ENCODE measurements around the gene ZMYND11. TPM values are rescaled to one million over a fixed set of nuclear protein-coding genes. Genes with fewer than 3 reads are reported as not detected.

The ZMYND11 gene
- total and polyA plus RNA-seq, 2 experiments from 2014 or later = 31.5 to 70.2 TPM

GRCh38 chr10:241451-241850 lies 106.2 kb downstream of the ZMYND11 start:
- no peak for DNase-seq (ENCODE audit: low spot score)
- Histone ChIP-seq H3K4me1 (ENCODE audit: insufficient read depth) (no peaks in the 10 kb centered on the region), H3K79me2 (no peaks in the 10 kb centered on the region), H2AFZ (no peak overlapping the region), H3K36me3 (replicated peaks; ENCODE audit: insufficient read depth, low read depth) (no peaks in the 10 kb centered on the region), H3K4me3 (no peak overlapping the region), H3K27me3 (no peaks in the 10 kb centered on the region), H4K20me1 (ENCODE audit: insufficient read depth, poor library complexity, severe bottlenecking) (no peaks in the 10 kb centered on the region), H3K27ac (no peak overlapping the region), H3K9me3 (ENCODE audit: low read depth) (no peaks in the 10 kb centered on the region), H3K4me2 (no peak overlapping the region), H3K9me2 (replicated peaks; ENCODE audit: insufficient read depth) (no peaks in the 10 kb centered on the region)
- WGBS (ENCODE audit: low lambda C conversion rate, missing lambda C conversion rate) = 93% methylated on average over 6 of the region's 6 CpGs
- TF ChIP-seq CTCF (IDR thresholded peaks at IDR 0.05; ENCODE audit: poor library complexity) (no peak), EZH2 (IDR thresholded peaks at IDR 0.05; ENCODE audit: borderline replicate concordance) (no peak), EZH2phosphoT487 (IDR thresholded peaks at IDR 0.05; ENCODE audit: low read depth, severe bottlenecking, unreplicated experiment) (no peak)

- no peaks in the 10 kb centered on the region for H3K4me1 ChIP-seq (ENCODE audit: insufficient read depth)
- H2AFZ ChIP-seq = no peak overlapping the region
- H3K4me3 ChIP-seq = no peak overlapping the region
- no peak for TF ChIP-seq EZH2phosphoT487 (IDR thresholded peaks at IDR 0.05; ENCODE audit: low read depth, severe bottlenecking, unreplicated experiment)
- TF ChIP-seq EZH2 (IDR thresholded peaks at IDR 0.05; ENCODE audit: borderline replicate concordance) = no peak
- no peak for TF ChIP-seq CTCF (IDR thresholded peaks at IDR 0.05; ENCODE audit: poor library complexity)
- no peak for DNase-seq (ENCODE audit: low spot score)
- no peaks in the 10 kb centered on the region for H3K36me3 ChIP-seq (replicated peaks; ENCODE audit: insufficient read depth, low read depth)
- 88% methylated on average over 9 of the region's 9 CpGs for WGBS (ENCODE audit: low lambda C conversion rate, missing lambda C conversion rate)
- H3K79me2 ChIP-seq = no peaks in the 10 kb centered on the region
- H3K9me2 ChIP-seq (replicated peaks; ENCODE audit: insufficient read depth) = no peaks in the 10 kb centered on the region
- no peak overlapping the region for H3K27ac ChIP-seq
- H3K9me3 ChIP-seq (ENCODE audit: low read depth) = no peaks in the 10 kb centered on the region
- no peaks in the 10 kb centered on the region for H3K27me3 ChIP-seq
- no peaks in the 10 kb centered on the region for H4K20me1 ChIP-seq (ENCODE audit: insufficient read depth, poor library complexity, severe bottlenecking)
- no peak overlapping the region for H3K4me2 ChIP-seq
Observed at GRCh38 chr10:241966-242643, 106.8 kb downstream of the ZMYND11 start.

GRCh38 chr10:244227-244626 lies 109.0 kb downstream of the ZMYND11 start:
- Histone ChIP-seq H3K79me2 (no peaks in the 10 kb centered on the region), H3K9me3 (ENCODE audit: low read depth) (no peaks in the 10 kb centered on the region), H3K4me3 (no peak overlapping the region), H3K9me2 (replicated peaks; ENCODE audit: insufficient read depth) (no peaks in the 10 kb centered on the region), H4K20me1 (ENCODE audit: insufficient read depth, poor library complexity, severe bottlenecking) (no peaks in the 10 kb centered on the region), H3K4me2 (no peak overlapping the region), H3K36me3 (replicated peaks; ENCODE audit: insufficient read depth, low read depth) (no peaks in the 10 kb centered on the region), H3K27me3 (no peaks in the 10 kb centered on the region), H3K4me1 (ENCODE audit: insufficient read depth) (no peaks in the 10 kb centered on the region), H3K27ac (no peak overlapping the region), H2AFZ (no peak overlapping the region)
- no peak for DNase-seq (ENCODE audit: low spot score)
- TF ChIP-seq EZH2phosphoT487 (IDR thresholded peaks at IDR 0.05; ENCODE audit: low read depth, severe bottlenecking, unreplicated experiment) = no peak
- no peak for TF ChIP-seq EZH2 (IDR thresholded peaks at IDR 0.05; ENCODE audit: borderline replicate concordance)
- TF ChIP-seq CTCF (IDR thresholded peaks at IDR 0.05; ENCODE audit: poor library complexity) = no peak
- 52% methylated on average over 7 of the region's 7 CpGs for WGBS (ENCODE audit: low lambda C conversion rate, missing lambda C conversion rate)

Data from hepatocyte (in vitro differentiated cells).